Measurements from ENCODE around the gene MSL1.

Gene MSL1

GRCh38 chr17:40086150-40087044 is 35.4 kb upstream of the MSL1 start:
- DNase-seq (ENCODE audit: low spot score) = peak; percentile 84
- TF ChIP-seq CTCF (IDR thresholded peaks at IDR 0.05; ENCODE audit: extremely low read depth, insufficient read depth, missing control alignments) = peak; percentile 89
- in situ Hi-C loops (cut with MboI; ENCODE audit: low pct_unique_long_range_greater_than_20kb, low sequenced_read_pairs, unreplicated experiment) = no loop called here

GRCh38 chr17:40087049-40087794 is 34.5 kb upstream of the MSL1 start:
- no peak for DNase-seq (ENCODE audit: low spot score)
- TF ChIP-seq CTCF (IDR thresholded peaks at IDR 0.05; ENCODE audit: extremely low read depth, insufficient read depth, missing control alignments) = no peak

GRCh38 chr17:40087903-40088718 is 33.7 kb upstream of the MSL1 start:
- DNase-seq (ENCODE audit: low spot score) = no peak
- in situ Hi-C loops (cut with MboI; ENCODE audit: low pct_unique_long_range_greater_than_20kb, low sequenced_read_pairs, unreplicated experiment) = no loop called here

More at GRCh38 chr17:40087049-40087794, 34.5 kb upstream of the MSL1 start:
- in situ Hi-C loops (cut with MboI; ENCODE audit: low pct_unique_long_range_greater_than_20kb, low sequenced_read_pairs, unreplicated experiment) = no loop called here

GRCh38 chr17:40089077-40089895 is 32.5 kb upstream of the MSL1 start:
- TF ChIP-seq CTCF (IDR thresholded peaks at IDR 0.05; ENCODE audit: extremely low read depth, insufficient read depth, missing control alignments) = no peak
- DNase-seq (ENCODE audit: low spot score) = no peak

More at GRCh38 chr17:40087903-40088718, 33.7 kb upstream of the MSL1 start:
- TF ChIP-seq CTCF (IDR thresholded peaks at IDR 0.05; ENCODE audit: extremely low read depth, insufficient read depth, missing control alignments) = no peak

GRCh38 chr17:40090237-40091119 is 31.3 kb upstream of the MSL1 start:
- DNase-seq (ENCODE audit: low spot score) = no peak
- no peak for TF ChIP-seq CTCF (IDR thresholded peaks at IDR 0.05; ENCODE audit: extremely low read depth, insufficient read depth, missing control alignments)
- in situ Hi-C loops (cut with MboI; ENCODE audit: low pct_unique_long_range_greater_than_20kb, low sequenced_read_pairs, unreplicated experiment) = no loop called here

More at GRCh38 chr17:40089077-40089895, 32.5 kb upstream of the MSL1 start:
- in situ Hi-C loops (cut with MboI; ENCODE audit: low pct_unique_long_range_greater_than_20kb, low sequenced_read_pairs, unreplicated experiment) = no loop called here
